Suprapubic skin (tissue), 4 donors: ENCODE measurements around the gene SFTPB. TPM values are rescaled to one million over a fixed set of nuclear protein-coding genes. Genes with fewer than 3 reads are reported as not detected.
A peak's percentile ranks its signal among the peaks of the same experiment; 100 is the strongest.
"Not testable (repeated sequence)": the region's sequence is repeated elsewhere in the genome, so short reads cannot be mapped to it uniquely, and the experiment has no call there.

Source experiments
- DNase-seq, 2 donors: peaks; one replicate each; pipeline ENCODE4 v3.0.0-alpha.2; 2019; ENCODE audit warnings: low spot score in 2 of 2
- H3K27ac ChIP-seq: fragments of 200-600 bp; sonication (generic); one replicate; pipeline ENCODE4 v1.5.1; 2019
- H3K27me3 ChIP-seq: fragments of 200-600 bp; sonication (generic); one replicate; pipeline ENCODE4 v1.5.1; 2019
- H3K36me3 ChIP-seq: fragments of 200-600 bp; sonication (generic); one replicate; pipeline ENCODE4 v1.5.1; 2019
- H3K4me1 ChIP-seq: fragments of 200-600 bp; sonication (generic); one replicate; pipeline ENCODE4 v1.5.1; 2019
- H3K4me3 ChIP-seq: fragments of 200-600 bp; sonication (generic); one replicate; pipeline ENCODE4 v1.5.1; 2019; ENCODE audit warnings: mild to moderate bottlenecking
- H3K9me3 ChIP-seq: fragments of 200-600 bp; sonication (generic); one replicate; pipeline ENCODE4 v1.5.1; 2019
- EP300 ChIP-seq: sonication (generic); formaldehyde crosslinking; IDR thresholded peaks from one replicate; pipeline ENCODE4 v1.6.1; 2017; ENCODE audit warnings: antibody characterized with exemption
- POLR2A ChIP-seq, 2 donors: fragments of 450-650 bp; IDR thresholded peaks; one replicate each; pipeline ENCODE4 v1.6.1; 2017; ENCODE audit warnings: antibody characterized with exemption in 2 of 2, mild to moderate bottlenecking in 2 of 2, moderate library complexity in 2 of 2
- POLR2AphosphoS5 ChIP-seq, 3 donors: sonication (generic); formaldehyde crosslinking; IDR thresholded peaks; one replicate each; pipeline ENCODE4 v1.6.1; 2017; ENCODE audit warnings: antibody characterized with exemption in 3 of 3
- WGBS: methylation state at CpG from one replicate; pipeline ENCODE4 v1.1.5; 2018; 5-methylcytosine and 5-hydroxymethylcytosine counted together
- total RNA-seq, 4 donors: library from RNA; depleted of rRNA; stranded (reverse); fragments of >200 nt; gene quantifications; one replicate each; pipeline ENCODE4 v1.1.0, GENCODE V29; 2016
- TF ChIP-seq, protein P1 (sequence below), 2 donors: fragments of 200-600 bp in 1 of 2; fragments of 450-650 bp in 1 of 2; sonication (generic) in 1 of 2; IDR thresholded peaks; one replicate each; pipeline ENCODE4 v1.5.1; 2016 to 2019; ENCODE audit warnings: antibody characterized with exemption in 2 of 2, mild to moderate bottlenecking in 1 of 2, moderate library complexity in 1 of 2

Gene SFTPB
- total RNA-seq, 4 donors from 2014 or later = not detected

DNA sequence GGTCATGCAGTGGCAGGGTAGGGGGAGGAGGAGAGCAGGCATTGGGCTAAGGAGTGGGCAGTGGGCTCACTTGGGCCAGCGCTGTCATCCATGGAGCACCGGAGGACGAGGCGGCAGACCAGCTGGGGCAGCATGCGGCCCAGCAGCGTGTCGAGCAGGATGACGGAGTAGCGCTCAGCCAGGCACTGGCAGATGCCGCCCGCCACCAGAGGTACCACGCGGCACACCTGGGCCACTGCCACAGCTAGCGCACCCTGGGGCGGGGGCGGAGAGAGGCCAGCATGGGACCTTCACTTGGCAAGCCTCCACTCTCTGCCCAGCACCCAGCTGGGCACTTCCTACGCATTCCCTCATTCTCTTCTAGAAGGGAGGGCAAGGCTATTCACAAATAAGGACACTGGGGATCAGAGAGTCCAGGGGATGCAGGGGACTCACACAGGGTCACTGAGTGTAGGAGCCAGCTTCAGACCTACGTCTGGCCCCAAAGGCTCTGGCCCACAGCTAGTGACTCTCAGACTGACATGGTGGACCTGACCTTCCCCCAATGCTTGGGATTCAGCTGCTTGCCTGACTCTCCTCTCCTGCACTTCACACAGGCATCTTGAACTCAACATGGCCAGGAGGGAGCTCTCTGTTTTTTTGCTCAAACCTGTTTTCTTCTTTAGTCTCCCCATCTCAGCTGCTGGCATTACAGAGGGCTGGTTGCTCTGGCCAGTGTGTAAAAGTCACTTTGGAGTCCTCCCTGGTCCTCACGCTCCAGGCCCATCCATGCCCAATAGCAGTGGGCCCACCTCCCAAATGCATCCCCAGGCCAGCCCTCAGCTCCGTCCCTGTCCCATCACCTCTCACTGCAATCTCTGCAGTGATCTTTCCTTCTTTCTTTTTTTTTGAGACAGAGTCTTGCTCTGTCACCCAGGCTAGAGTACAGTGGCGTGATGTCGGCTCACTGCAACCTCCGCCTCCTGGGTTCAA, 4.1 kb downstream of the SFTPB start:
- Histone ChIP-seq H3K36me3 (peaks cover 5% of the 10 kb centered on the region), H3K27me3 (no peaks in the 10 kb centered on the region), H3K4me1 (peaks cover 2% of the 10 kb centered on the region), H3K4me3 (no peak overlapping the region), H3K9me3 (no peaks in the 10 kb centered on the region), H3K27ac (no peak overlapping the region)
- TF ChIP-seq, protein P1, sequence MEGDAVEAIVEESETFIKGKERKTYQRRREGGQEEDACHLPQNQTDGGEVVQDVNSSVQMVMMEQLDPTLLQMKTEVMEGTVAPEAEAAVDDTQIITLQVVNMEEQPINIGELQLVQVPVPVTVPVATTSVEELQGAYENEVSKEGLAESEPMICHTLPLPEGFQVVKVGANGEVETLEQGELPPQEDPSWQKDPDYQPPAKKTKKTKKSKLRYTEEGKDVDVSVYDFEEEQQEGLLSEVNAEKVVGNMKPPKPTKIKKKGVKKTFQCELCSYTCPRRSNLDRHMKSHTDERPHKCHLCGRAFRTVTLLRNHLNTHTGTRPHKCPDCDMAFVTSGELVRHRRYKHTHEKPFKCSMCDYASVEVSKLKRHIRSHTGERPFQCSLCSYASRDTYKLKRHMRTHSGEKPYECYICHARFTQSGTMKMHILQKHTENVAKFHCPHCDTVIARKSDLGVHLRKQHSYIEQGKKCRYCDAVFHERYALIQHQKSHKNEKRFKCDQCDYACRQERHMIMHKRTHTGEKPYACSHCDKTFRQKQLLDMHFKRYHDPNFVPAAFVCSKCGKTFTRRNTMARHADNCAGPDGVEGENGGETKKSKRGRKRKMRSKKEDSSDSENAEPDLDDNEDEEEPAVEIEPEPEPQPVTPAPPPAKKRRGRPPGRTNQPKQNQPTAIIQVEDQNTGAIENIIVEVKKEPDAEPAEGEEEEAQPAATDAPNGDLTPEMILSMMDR (IDR thresholded peaks at IDR 0.05) = no peak
- TF ChIP-seq POLR2AphosphoS5 (IDR thresholded peaks at IDR 0.05) (no peak), POLR2A (IDR thresholded peaks at IDR 0.05) (no peak), EP300 (no peak)
- peak in 1 of 2 donors; percentile 73 for DNase-seq
- WGBS = 93% methylated on average over 12 of the region's 23 CpGs

- no peak overlapping the region for H3K27ac ChIP-seq
- WGBS = 85% methylated on average over 8 of the region's 10 CpGs
- no peaks in the 10 kb centered on the region for H3K9me3 ChIP-seq
- peaks cover 2% of the 10 kb centered on the region for H3K4me1 ChIP-seq
- H3K36me3 ChIP-seq = peaks cover 12% of the 10 kb centered on the region
- DNase-seq = peak in 1 of 2 donors; percentile 67
- H3K4me3 ChIP-seq = no peak overlapping the region
- no peaks in the 10 kb centered on the region for H3K27me3 ChIP-seq
- TF ChIP-seq EP300 (no peak), POLR2A (IDR thresholded peaks at IDR 0.05) (no peak), POLR2AphosphoS5 (IDR thresholded peaks at IDR 0.05) (no peak)
- TF ChIP-seq, protein P1 (IDR thresholded peaks at IDR 0.05) = no peak
These were observed 5.0 kb downstream of the SFTPB start for GRCh38 chr2:85662899-85663593.

DNA sequence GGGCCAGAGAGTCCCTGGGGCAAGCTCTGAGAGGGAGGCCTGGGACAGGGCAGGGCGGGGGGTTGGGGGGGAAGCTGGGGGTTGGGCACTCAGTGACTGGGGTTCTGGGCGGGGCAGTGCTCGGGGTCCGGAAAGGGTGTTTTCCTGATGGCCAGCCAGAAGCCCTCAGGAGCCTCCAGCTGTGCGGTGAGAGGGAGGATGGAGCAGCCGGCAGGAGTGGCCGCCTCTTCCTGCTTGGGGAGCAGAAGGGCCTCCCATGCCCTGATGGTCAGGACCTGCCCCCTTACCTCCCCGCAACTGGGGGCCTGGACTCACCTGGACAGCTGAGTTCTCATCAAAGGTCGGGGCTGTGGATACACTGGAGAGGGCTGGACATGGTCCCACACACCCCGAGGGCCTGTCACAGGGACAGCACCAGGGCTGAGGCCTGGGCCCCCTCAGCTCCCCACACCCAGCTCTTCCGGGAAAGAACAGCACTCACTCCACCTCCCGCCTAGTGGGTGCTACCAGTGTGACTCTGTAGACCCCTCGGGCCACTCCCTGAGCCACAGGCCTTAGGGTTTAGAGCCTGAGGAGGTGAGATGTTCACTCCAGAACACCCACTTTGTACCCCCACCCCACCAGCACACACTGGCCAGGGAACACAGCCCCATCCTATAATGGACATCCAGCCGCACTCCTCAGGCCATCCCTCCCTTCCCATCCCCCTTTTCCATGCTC, 6.7 kb downstream of the SFTPB start:
- peaks cover 2% of the 10 kb centered on the region for H3K4me1 ChIP-seq
- no peak overlapping the region for H3K4me3 ChIP-seq
- WGBS = 64% methylated on average over 10 of the region's 14 CpGs
- H3K9me3 ChIP-seq = no peaks in the 10 kb centered on the region
- TF ChIP-seq POLR2A (IDR thresholded peaks at IDR 0.05) (no peak), EP300 (no peak), POLR2AphosphoS5 (IDR thresholded peaks at IDR 0.05) (no peak)
- TF ChIP-seq, protein P1 (IDR thresholded peaks at IDR 0.05) = no peak
- peak overlapping the region; percentile 15 for H3K27ac ChIP-seq
- no peaks in the 10 kb centered on the region for H3K27me3 ChIP-seq
- peaks cover 23% of the 10 kb centered on the region for H3K36me3 ChIP-seq
- DNase-seq = no peak

DNA sequence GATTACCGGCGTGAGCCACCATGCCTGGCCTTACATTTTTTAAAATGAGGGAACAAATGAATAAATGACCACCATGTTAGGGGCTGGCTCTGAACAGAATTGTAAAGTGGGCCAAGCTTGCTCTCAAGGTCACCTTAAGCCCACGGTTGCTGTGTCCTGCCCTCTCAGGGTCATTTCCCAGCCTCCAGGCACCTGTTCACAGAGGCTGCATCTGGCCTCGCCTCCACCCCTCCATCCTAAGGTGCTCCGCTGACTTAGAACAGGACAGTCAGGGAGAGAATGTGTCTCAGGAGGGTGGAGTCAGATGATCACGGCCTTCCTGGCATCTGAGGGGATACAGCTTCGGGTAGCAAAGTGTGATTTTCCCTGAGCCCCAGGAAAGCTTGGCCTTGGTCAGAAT, 7.3 kb downstream of the SFTPB start:
- H3K36me3 ChIP-seq = peaks cover 26% of the 10 kb centered on the region
- no peak for DNase-seq
- no peak overlapping the region for H3K27ac ChIP-seq
- no peak overlapping the region for H3K4me3 ChIP-seq
- TF ChIP-seq EP300 (no peak), POLR2A (IDR thresholded peaks at IDR 0.05) (no peak), POLR2AphosphoS5 (IDR thresholded peaks at IDR 0.05) (no peak)
- TF ChIP-seq, protein P1 (IDR thresholded peaks at IDR 0.05) = no peak
- no peaks in the 10 kb centered on the region for H3K9me3 ChIP-seq
- H3K4me1 ChIP-seq = peaks cover 2% of the 10 kb centered on the region
- H3K27me3 ChIP-seq = no peaks in the 10 kb centered on the region
- 85% methylated on average over 6 of the region's 7 CpGs for WGBS

GRCh38 chr2:85660301-85660700, 7.7 kb downstream of the SFTPB start:
- not testable (repeated sequence) for H3K4me1 ChIP-seq, H3K27me3 ChIP-seq, H3K9me3 ChIP-seq, DNase-seq, H3K27ac ChIP-seq, H3K4me3 ChIP-seq
- peaks cover 26% of the 10 kb centered on the region for H3K36me3 ChIP-seq
- WGBS = 94% methylated on average over 11 of the region's 11 CpGs
